ENCODE measurements around the gene NTN1.
"Not testable (repeated sequence)": the region's sequence is repeated elsewhere in the genome, so short reads cannot be mapped to it uniquely, and the experiment has no call there.

NTN1 gene

GRCh38 chr17:9021158-9021991, at the start of gene NTN1:
NTN1 (plus strand) TSS chr17:9021510; CDS start chr17:9022374, 864 bp downstream.
- peak within 1 kb of the TSS; percentile 45 for H3K4me3 ChIP-seq (replicated peaks; ENCODE audit: low read depth, low read length)
- no peak for TF ChIP-seq CTCF (IDR thresholded peaks at IDR 0.05; ENCODE audit: low read length, missing control alignments)
- peak; percentile 11 for DNase-seq (ENCODE audit: low read depth)

- TF ChIP-seq CTCF (IDR thresholded peaks at IDR 0.05; ENCODE audit: low read length, missing control alignments) = no peak
- H3K4me3 ChIP-seq (replicated peaks; ENCODE audit: low read depth, low read length) = no peak overlapping the region
- no peak for DNase-seq (ENCODE audit: low read depth)
Measured at GRCh38 chr17:8975091-8975725, 46.1 kb upstream of the NTN1 start.

GRCh38 chr17:8976638-8977037, 44.7 kb upstream of the NTN1 start:
- DNase-seq (ENCODE audit: low read depth) = no peak
- TF ChIP-seq CTCF (IDR thresholded peaks at IDR 0.05; ENCODE audit: low read length, missing control alignments) = no peak
- no peak overlapping the region for H3K4me3 ChIP-seq (replicated peaks; ENCODE audit: low read depth, low read length)

- no peak overlapping the region for H3K4me3 ChIP-seq (replicated peaks; ENCODE audit: low read depth, low read length)
- TF ChIP-seq CTCF (IDR thresholded peaks at IDR 0.05; ENCODE audit: low read length, missing control alignments) = no peak
- DNase-seq (ENCODE audit: low read depth) = no peak
Measured at GRCh38 chr17:8979715-8980114, 41.6 kb upstream of the NTN1 start.

- H3K4me3 ChIP-seq (replicated peaks; ENCODE audit: low read depth, low read length) = no peak overlapping the region
- TF ChIP-seq CTCF (IDR thresholded peaks at IDR 0.05; ENCODE audit: low read length, missing control alignments) = no peak
- DNase-seq (ENCODE audit: low read depth) = no peak
Measured at GRCh38 chr17:8981443-8981842, 39.9 kb upstream of the NTN1 start.

GRCh38 chr17:8984225-8984624, 37.1 kb upstream of the NTN1 start:
- DNase-seq (ENCODE audit: low read depth) = not testable (repeated sequence)

GRCh38 chr17:8985054-8985701, 36.1 kb upstream of the NTN1 start:
- H3K4me3 ChIP-seq (replicated peaks; ENCODE audit: low read depth, low read length) = no peak overlapping the region
- DNase-seq (ENCODE audit: low read depth) = no peak

More at GRCh38 chr17:8984225-8984624, 37.1 kb upstream of the NTN1 start:
- H3K4me3 ChIP-seq (replicated peaks; ENCODE audit: low read depth, low read length) = not testable (repeated sequence)

More at GRCh38 chr17:8985054-8985701, 36.1 kb upstream of the NTN1 start:
- no peak for TF ChIP-seq CTCF (IDR thresholded peaks at IDR 0.05; ENCODE audit: low read length, missing control alignments)

Measured in fibroblast of pulmonary artery (primary cell).